SK-N-SH treated with all-trans-retinoic acid at 6 μM for 48 hours (cell line): ENCODE results near the gene TNS3.

Experiments
- ATAC-seq: fragments of 200-7000 bp; cut with Tn5 transposase; 3 replicates; pipeline ENCODE4 v1.9.1; 2020; ENCODE audit warnings: mild to moderate bottlenecking, moderate library complexity
- ARNTL ChIP-seq: fragments of 450-650 bp; formaldehyde crosslinking; IDR thresholded peaks from 2 replicates; pipeline ENCODE4 v1.5.0; 2020; ENCODE audit warnings: low read depth, mild to moderate bottlenecking, moderate library complexity, borderline replicate concordance
- ESRRG ChIP-seq: fragments of 250-450 bp; sonication (Bioruptor Pico); IDR thresholded peaks from 2 replicates; pipeline ENCODE4 v1.6.1; 2021; ENCODE audit warnings: mild to moderate bottlenecking
- GLIS3 ChIP-seq: fragments of 250-450 bp; sonication (Bioruptor Pico); IDR thresholded peaks from 2 replicates; pipeline ENCODE4 v1.5.0; 2020; ENCODE audit warnings: mild to moderate bottlenecking, moderate library complexity
- ISL1 ChIP-seq: fragments of 250-450 bp; sonication (Bioruptor Pico); IDR thresholded peaks from 2 replicates; pipeline ENCODE4 v2.1.2; 2022; ENCODE audit warnings: mild to moderate bottlenecking, moderate library complexity
- OSR1 ChIP-seq: fragments of 250-450 bp; sonication (Bioruptor Pico); IDR thresholded peaks from 2 replicates; pipeline ENCODE4 v1.8.0; 2022; ENCODE audit warnings: moderate library complexity, mild to moderate bottlenecking, inconsistent platforms
- PPARA ChIP-seq: fragments of 250-450 bp; sonication (Bioruptor Pico); IDR thresholded peaks from 2 replicates; pipeline ENCODE4 v1.5.0; 2020; ENCODE audit warnings: mild to moderate bottlenecking, borderline replicate concordance
- RARB ChIP-seq: fragments of 250-450 bp; sonication (Bioruptor Pico); IDR thresholded peaks from 2 replicates; pipeline ENCODE4 v1.8.0; 2021; ENCODE audit warnings: mild to moderate bottlenecking, moderate library complexity
- SNAI2 ChIP-seq: fragments of 250-450 bp; sonication (Bioruptor Pico); IDR thresholded peaks from 2 replicates; pipeline ENCODE4 v1.5.0; 2020; ENCODE audit warnings: mild to moderate bottlenecking, moderate library complexity
- TCF4 ChIP-seq: fragments of 250-450 bp; sonication (Bioruptor Pico); IDR thresholded peaks from 2 replicates; pipeline ENCODE4 v1.8.0; 2021; ENCODE audit warnings: mild to moderate bottlenecking, moderate library complexity, borderline replicate concordance
- TOX ChIP-seq: fragments of 250-450 bp; sonication (Bioruptor Pico); IDR thresholded peaks from 2 replicates; pipeline ENCODE4 v1.8.0; 2021; ENCODE audit warnings: mild to moderate bottlenecking, moderate library complexity, borderline replicate concordance
- ZFP3 ChIP-seq: fragments of 250-450 bp; sonication (Bioruptor Pico); IDR thresholded peaks from 2 replicates; pipeline ENCODE4 v1.5.0; 2020; ENCODE audit warnings: mild to moderate bottlenecking, moderate library complexity
- ZNF565 ChIP-seq: fragments of 450-650 bp; formaldehyde crosslinking; conservative IDR thresholded peaks from 2 replicates; pipeline ENCODE4 v1.5.0; 2020; ENCODE audit warnings: low read depth, mild to moderate bottlenecking, moderate library complexity
- ZNF70 ChIP-seq: fragments of 450-650 bp; formaldehyde crosslinking; IDR thresholded peaks from 2 replicates; pipeline ENCODE4 v1.5.0; 2020; ENCODE audit warnings: mild to moderate bottlenecking, moderate library complexity
- ZNF8 ChIP-seq: fragments of 450-650 bp; formaldehyde crosslinking; IDR thresholded peaks from 2 replicates; pipeline ENCODE4 v1.5.0; 2020; ENCODE audit warnings: mild to moderate bottlenecking, moderate library complexity
- TF ChIP-seq, protein P1 (sequence below): fragments of 250-450 bp; sonication (Bioruptor Pico); IDR thresholded peaks from 2 replicates; pipeline ENCODE4 v1.5.1; 2020; ENCODE audit warnings: low read depth, mild to moderate bottlenecking, moderate library complexity
- TF ChIP-seq, protein P2 (sequence below): fragments of 250-450 bp; sonication (Bioruptor Pico); IDR thresholded peaks from 2 replicates; pipeline ENCODE4 v1.5.0; 2020; ENCODE audit warnings: mild to moderate bottlenecking, moderate library complexity
- TF ChIP-seq, protein P3 (sequence below): fragments of 250-450 bp; sonication (Bioruptor Pico); IDR thresholded peaks from 2 replicates; pipeline ENCODE4 v1.8.0; 2021; ENCODE audit warnings: low read depth, mild to moderate bottlenecking, moderate library complexity, borderline replicate concordance
- TF ChIP-seq, protein P4 (sequence below): fragments of 250-450 bp; sonication (Bioruptor Pico); IDR thresholded peaks from 2 replicates; pipeline ENCODE4 v1.5.1; 2021; ENCODE audit warnings: mild to moderate bottlenecking, moderate library complexity
- TF ChIP-seq, protein P5 (sequence below): fragments of 250-450 bp; sonication (Bioruptor Pico); IDR thresholded peaks from 2 replicates; pipeline ENCODE4 v1.8.0; 2020; ENCODE audit warnings: mild to moderate bottlenecking, moderate library complexity, borderline replicate concordance

Gene TNS3

DNA sequence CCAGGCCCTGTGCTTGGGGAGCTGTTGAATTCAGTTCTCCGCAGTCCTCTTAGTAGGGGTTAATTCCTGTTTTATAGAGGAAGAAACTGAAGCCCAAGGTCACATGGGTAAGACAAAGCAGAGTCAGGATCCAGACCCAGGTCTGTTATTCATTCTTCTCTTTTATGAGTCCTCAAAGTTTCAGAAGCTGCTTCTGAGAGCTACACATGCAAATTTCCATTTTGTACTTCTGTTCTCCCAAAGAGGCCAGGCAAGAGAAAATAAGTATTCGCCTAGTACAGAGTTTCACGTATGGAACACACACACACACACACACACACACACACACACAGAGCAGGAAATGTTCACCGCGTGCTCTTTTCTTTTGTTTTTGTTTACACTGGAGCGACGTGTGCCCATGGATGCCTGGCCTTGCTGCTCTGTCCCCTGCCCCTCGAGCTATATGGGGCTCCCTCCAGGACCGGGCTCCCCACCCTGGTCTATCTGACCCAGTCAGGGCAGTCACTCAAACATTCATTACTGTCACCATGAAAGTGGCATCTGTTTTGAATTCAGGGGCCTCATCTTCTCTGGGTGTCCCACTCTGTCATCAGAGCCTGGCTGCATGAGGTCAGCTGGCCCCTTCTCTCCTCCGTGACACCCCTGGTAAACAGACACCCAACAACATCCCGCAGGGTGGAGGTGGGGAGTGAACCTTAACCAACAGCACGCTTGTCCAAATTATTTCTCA is 84.4 kb downstream of the TNS3 start:
- ATAC-seq = no peak
- TF ChIP-seq ZNF8 (CRISPR knock-in tag) (no peak), TOX (no peak), TCF4 (CRISPR knock-in tag) (no peak), RARB (CRISPR knock-in tag) (no peak), SNAI2 (CRISPR knock-in tag) (no peak), ZNF70 (CRISPR knock-in tag) (no peak), ESRRG (no peak), PPARA (CRISPR knock-in tag) (no peak)
- TF ChIP-seq, protein P1, sequence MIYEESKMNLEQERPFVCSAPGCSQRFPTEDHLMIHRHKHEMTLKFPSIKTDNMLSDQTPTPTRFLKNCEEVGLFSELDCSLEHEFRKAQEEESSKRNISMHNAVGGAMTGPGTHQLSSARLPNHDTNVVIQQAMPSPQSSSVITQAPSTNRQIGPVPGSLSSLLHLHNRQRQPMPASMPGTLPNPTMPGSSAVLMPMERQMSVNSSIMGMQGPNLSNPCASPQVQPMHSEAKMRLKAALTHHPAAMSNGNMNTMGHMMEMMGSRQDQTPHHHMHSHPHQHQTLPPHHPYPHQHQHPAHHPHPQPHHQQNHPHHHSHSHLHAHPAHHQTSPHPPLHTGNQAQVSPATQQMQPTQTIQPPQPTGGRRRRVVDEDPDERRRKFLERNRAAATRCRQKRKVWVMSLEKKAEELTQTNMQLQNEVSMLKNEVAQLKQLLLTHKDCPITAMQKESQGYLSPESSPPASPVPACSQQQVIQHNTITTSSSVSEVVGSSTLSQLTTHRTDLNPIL (CRISPR knock-in tag) = no peak
- TF ChIP-seq, protein P2, sequence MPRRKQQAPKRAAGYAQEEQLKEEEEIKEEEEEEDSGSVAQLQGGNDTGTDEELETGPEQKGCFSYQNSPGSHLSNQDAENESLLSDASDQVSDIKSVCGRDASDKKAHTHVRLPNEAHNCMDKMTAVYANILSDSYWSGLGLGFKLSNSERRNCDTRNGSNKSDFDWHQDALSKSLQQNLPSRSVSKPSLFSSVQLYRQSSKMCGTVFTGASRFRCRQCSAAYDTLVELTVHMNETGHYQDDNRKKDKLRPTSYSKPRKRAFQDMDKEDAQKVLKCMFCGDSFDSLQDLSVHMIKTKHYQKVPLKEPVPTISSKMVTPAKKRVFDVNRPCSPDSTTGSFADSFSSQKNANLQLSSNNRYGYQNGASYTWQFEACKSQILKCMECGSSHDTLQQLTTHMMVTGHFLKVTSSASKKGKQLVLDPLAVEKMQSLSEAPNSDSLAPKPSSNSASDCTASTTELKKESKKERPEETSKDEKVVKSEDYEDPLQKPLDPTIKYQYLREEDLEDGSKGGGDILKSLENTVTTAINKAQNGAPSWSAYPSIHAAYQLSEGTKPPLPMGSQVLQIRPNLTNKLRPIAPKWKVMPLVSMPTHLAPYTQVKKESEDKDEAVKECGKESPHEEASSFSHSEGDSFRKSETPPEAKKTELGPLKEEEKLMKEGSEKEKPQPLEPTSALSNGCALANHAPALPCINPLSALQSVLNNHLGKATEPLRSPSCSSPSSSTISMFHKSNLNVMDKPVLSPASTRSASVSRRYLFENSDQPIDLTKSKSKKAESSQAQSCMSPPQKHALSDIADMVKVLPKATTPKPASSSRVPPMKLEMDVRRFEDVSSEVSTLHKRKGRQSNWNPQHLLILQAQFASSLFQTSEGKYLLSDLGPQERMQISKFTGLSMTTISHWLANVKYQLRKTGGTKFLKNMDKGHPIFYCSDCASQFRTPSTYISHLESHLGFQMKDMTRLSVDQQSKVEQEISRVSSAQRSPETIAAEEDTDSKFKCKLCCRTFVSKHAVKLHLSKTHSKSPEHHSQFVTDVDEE = no peak
- TF ChIP-seq, protein P3, sequence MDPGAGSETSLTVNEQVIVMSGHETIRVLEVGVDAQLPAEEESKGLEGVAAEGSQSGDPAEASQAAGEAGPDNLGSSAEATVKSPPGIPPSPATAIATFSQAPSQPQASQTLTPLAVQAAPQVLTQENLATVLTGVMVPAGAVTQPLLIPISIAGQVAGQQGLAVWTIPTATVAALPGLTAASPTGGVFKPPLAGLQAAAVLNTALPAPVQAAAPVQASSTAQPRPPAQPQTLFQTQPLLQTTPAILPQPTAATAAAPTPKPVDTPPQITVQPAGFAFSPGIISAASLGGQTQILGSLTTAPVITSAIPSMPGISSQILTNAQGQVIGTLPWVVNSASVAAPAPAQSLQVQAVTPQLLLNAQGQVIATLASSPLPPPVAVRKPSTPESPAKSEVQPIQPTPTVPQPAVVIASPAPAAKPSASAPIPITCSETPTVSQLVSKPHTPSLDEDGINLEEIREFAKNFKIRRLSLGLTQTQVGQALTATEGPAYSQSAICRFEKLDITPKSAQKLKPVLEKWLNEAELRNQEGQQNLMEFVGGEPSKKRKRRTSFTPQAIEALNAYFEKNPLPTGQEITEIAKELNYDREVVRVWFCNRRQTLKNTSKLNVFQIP (CRISPR knock-in tag) = no peak

DNA sequence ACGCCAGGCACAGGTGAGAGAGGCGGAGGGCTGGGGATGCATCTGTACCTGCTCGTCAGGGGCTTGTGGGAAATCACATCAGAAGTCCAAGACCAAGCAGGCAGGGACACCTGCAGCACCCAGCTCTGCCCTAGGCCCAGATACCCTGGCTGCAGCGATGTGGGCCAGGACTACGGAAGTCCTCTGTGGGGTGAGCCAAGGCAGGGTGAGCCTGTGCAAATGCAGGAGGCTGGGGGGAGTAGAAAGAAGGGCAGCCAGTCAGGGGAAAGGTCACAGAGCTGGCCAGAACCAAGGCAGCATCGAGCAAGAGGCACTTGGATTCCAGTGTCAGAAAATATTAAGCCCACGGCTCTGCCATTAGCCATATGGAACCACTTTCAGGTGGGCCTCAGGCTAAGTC is 85.2 kb downstream of the TNS3 start:
- ATAC-seq = no peak
- TF ChIP-seq, protein P4, sequence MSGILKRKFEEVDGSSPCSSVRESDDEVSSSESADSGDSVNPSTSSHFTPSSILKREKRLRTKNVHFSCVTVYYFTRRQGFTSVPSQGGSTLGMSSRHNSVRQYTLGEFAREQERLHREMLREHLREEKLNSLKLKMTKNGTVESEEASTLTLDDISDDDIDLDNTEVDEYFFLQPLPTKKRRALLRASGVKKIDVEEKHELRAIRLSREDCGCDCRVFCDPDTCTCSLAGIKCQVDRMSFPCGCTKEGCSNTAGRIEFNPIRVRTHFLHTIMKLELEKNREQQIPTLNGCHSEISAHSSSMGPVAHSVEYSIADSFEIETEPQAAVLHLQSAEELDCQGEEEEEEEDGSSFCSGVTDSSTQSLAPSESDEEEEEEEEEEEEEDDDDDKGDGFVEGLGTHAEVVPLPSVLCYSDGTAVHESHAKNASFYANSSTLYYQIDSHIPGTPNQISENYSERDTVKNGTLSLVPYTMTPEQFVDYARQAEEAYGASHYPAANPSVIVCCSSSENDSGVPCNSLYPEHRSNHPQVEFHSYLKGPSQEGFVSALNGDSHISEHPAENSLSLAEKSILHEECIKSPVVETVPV = no peak
- TF ChIP-seq ZNF8 (CRISPR knock-in tag) (no peak), ISL1 (CRISPR knock-in tag) (no peak), ZNF565 (no peak), OSR1 (CRISPR knock-in tag) (no peak), ZFP3 (no peak), ARNTL (CRISPR knock-in tag) (no peak), ESRRG (no peak), GLIS3 (CRISPR knock-in tag) (no peak), TCF4 (CRISPR knock-in tag) (no peak), ZNF70 (CRISPR knock-in tag) (no peak), PPARA (CRISPR knock-in tag) (no peak)
- TF ChIP-seq, protein P3 (CRISPR knock-in tag) = no peak
- TF ChIP-seq, protein P5, sequence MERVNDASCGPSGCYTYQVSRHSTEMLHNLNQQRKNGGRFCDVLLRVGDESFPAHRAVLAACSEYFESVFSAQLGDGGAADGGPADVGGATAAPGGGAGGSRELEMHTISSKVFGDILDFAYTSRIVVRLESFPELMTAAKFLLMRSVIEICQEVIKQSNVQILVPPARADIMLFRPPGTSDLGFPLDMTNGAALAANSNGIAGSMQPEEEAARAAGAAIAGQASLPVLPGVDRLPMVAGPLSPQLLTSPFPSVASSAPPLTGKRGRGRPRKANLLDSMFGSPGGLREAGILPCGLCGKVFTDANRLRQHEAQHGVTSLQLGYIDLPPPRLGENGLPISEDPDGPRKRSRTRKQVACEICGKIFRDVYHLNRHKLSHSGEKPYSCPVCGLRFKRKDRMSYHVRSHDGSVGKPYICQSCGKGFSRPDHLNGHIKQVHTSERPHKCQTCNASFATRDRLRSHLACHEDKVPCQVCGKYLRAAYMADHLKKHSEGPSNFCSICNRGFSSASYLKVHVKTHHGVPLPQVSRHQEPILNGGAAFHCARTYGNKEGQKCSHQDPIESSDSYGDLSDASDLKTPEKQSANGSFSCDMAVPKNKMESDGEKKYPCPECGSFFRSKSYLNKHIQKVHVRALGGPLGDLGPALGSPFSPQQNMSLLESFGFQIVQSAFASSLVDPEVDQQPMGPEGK = no peak
- TF ChIP-seq, protein P1 (CRISPR knock-in tag) = no peak
- TF ChIP-seq, protein P2 = no peak
